Ascending aorta (tissue), 2 donors: ENCODE results near the gene ULK4. TPM values are rescaled to one million over a fixed set of nuclear protein-coding genes. Genes with fewer than 3 reads are reported as not detected.
"Not testable (repeated sequence)": the region's sequence is repeated elsewhere in the genome, so short reads cannot be mapped to it uniquely, and the experiment has no call there.

ENCODE experiments used
- DNase-seq, 2 donors: peaks; one replicate each; pipeline ENCODE4 v3.0.0-alpha.2; 2019; ENCODE audit warnings: low spot score in 2 of 2
- H3K27ac ChIP-seq, 2 donors: fragments of 200-600 bp; sonication (generic); one replicate each; pipeline ENCODE4 v1.5.1; 2016 to 2017; ENCODE audit warnings: mild to moderate bottlenecking in 1 of 2
- H3K27me3 ChIP-seq: fragments of 200-600 bp; sonication (generic); one replicate; pipeline ENCODE4 v1.5.1; 2017
- H3K36me3 ChIP-seq, 2 donors: fragments of 200-600 bp; sonication (generic); one replicate each; pipeline ENCODE4 v1.5.1; 2016
- H3K4me1 ChIP-seq, 2 donors: fragments of 200-600 bp; sonication (generic); one replicate each; pipeline ENCODE4 v1.5.1; 2016 to 2017; ENCODE audit warnings: mild to moderate bottlenecking in 1 of 2
- H3K4me3 ChIP-seq, 2 donors: fragments of 200-600 bp; sonication (generic); one replicate each; pipeline ENCODE4 v1.5.1; 2016 to 2017; ENCODE audit warnings: mild to moderate bottlenecking in 1 of 2
- H3K9me3 ChIP-seq, 2 donors: fragments of 200-600 bp; sonication (generic); one replicate each; pipeline ENCODE4 v1.5.1; 2016
- intact Hi-C: fragments of 100-400 bp; cut with DNase I; formaldehyde crosslinking; loops from one replicate; pipeline ENCODE4 v1.15.1; 2023
- total RNA-seq: library from RNA; depleted of rRNA; stranded (reverse); fragments of >200 nt; gene quantifications from one replicate; pipeline ENCODE4 v1.1.0, GENCODE V29; 2016
- TF ChIP-seq, protein P1 (sequence below), 3 experiments: fragments of 200-600 bp in 2 of 3; fragments of 450-650 bp in 1 of 3; sonication (generic) in 2 of 3; IDR thresholded peaks; one replicate each; pipeline ENCODE4 v1.5.1; 2016 to 2019; ENCODE audit warnings: antibody characterized with exemption in 3 of 3, mild to moderate bottlenecking in 1 of 3, moderate library complexity in 1 of 3

Gene ULK4
- total RNA-seq, 1 donor from 2014 or later: 4.2 TPM

DNA sequence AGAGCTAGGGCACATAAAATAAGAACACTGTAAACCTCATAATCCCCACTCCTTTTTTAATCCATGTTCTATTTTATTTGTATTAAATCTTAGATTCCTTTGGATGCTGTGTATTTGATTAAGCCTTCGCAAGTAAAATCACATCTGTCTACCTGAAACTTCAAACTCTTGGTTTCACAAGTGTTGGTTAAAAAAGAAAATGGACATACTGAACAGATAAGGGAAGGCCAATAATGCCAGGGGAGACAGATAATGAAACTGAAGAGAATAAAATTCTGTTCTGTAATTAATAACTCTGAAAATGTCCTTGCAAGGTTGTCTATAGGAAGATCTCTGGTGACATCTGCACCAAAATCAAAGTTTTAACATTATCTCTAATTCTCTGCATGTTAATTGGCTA lies 114.2 kb downstream of the ULK4 start:
- intact Hi-C loops: no loop called here
- Histone ChIP-seq H3K36me3 (no peaks in the 10 kb centered on the region), H3K27me3 (no peaks in the 10 kb centered on the region), H3K9me3 (no peaks in the 10 kb centered on the region), H3K4me3 (no peak overlapping the region), H3K4me1 (no peaks in the 10 kb centered on the region), H3K27ac (no peak overlapping the region)
- no peak for DNase-seq
- TF ChIP-seq, protein P1, sequence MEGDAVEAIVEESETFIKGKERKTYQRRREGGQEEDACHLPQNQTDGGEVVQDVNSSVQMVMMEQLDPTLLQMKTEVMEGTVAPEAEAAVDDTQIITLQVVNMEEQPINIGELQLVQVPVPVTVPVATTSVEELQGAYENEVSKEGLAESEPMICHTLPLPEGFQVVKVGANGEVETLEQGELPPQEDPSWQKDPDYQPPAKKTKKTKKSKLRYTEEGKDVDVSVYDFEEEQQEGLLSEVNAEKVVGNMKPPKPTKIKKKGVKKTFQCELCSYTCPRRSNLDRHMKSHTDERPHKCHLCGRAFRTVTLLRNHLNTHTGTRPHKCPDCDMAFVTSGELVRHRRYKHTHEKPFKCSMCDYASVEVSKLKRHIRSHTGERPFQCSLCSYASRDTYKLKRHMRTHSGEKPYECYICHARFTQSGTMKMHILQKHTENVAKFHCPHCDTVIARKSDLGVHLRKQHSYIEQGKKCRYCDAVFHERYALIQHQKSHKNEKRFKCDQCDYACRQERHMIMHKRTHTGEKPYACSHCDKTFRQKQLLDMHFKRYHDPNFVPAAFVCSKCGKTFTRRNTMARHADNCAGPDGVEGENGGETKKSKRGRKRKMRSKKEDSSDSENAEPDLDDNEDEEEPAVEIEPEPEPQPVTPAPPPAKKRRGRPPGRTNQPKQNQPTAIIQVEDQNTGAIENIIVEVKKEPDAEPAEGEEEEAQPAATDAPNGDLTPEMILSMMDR (IDR thresholded peaks at IDR 0.05): no peak

DNA sequence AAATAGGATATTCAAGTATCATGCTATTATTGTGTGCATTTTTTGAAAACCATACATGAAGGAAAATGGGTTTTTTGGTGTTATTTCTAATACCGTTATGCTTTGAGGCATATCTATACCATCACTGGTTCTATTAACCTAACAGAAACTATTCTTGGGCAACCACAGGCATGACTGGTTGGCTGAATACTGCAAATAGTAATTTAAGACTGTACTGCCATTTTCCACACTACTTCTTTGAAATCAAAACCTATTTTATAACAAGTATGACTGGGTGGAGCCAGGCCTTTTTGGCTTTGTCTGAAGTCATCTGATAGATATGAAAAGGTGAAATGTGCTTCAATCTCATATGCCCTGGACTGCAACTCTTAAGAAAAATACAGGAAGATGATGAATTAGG lies 115.1 kb downstream of the ULK4 start:
- Histone ChIP-seq H3K4me3 (no peak overlapping the region), H3K27ac (no peak overlapping the region), H3K36me3 (no peaks in the 10 kb centered on the region), H3K4me1 (no peaks in the 10 kb centered on the region), H3K9me3 (no peaks in the 10 kb centered on the region), H3K27me3 (no peaks in the 10 kb centered on the region)
- intact Hi-C loops: no loop called here
- TF ChIP-seq, protein P1 (IDR thresholded peaks at IDR 0.05): no peak
- DNase-seq: no peak

DNA sequence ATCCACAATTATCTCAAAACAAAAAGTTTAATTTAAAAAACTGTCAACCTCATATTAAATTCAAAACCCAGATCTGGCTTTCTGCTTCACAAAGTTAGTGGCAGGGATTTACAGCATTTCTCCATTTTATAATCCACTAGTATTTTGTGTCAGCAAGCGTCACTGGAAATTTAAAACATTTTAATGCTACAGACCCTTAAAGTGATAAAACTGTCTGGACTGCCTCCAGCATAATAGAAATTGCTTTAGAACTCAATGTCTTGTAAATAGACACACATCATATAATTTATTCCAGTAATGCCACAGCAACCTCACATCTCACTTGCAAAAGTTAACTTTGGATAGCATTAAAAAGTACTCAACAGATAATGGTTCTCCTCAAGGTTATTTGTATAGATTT lies 116.1 kb downstream of the ULK4 start:
- intact Hi-C loops: no loop called here
- H3K36me3 ChIP-seq: no peaks in the 10 kb centered on the region
- H3K27ac ChIP-seq: no peak overlapping the region
- TF ChIP-seq, protein P1 (IDR thresholded peaks at IDR 0.05): no peak
- H3K27me3 ChIP-seq: no peaks in the 10 kb centered on the region
- no peaks in the 10 kb centered on the region for H3K9me3 ChIP-seq
- H3K4me3 ChIP-seq: no peak overlapping the region
- DNase-seq: no peak
- no peaks in the 10 kb centered on the region for H3K4me1 ChIP-seq

DNA sequence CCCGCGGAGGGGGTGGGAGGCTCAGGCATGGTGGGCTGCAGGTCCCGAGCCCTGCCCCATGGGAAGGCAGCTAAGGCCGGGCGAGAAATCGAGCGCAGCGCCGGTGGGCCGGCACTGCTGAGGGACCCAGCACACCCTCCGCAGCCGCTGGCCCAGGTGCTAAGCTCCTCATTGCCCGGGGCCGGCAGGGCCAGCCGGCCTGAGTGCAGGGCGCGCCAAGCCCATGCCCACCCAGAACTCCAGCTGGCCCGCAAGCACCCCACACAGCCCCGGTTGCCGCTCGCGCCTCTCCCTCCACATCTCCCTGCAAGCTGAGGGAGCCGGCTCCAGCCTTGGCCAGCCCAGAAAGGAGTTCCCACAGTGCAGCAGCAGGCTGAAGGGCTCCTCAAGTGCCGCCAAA lies 117.6 kb downstream of the ULK4 start:
- intact Hi-C loops, H3K27ac ChIP-seq, H3K27me3 ChIP-seq, H3K36me3 ChIP-seq, H3K4me1 ChIP-seq, DNase-seq, H3K9me3 ChIP-seq, H3K4me3 ChIP-seq: not testable (repeated sequence)

DNA sequence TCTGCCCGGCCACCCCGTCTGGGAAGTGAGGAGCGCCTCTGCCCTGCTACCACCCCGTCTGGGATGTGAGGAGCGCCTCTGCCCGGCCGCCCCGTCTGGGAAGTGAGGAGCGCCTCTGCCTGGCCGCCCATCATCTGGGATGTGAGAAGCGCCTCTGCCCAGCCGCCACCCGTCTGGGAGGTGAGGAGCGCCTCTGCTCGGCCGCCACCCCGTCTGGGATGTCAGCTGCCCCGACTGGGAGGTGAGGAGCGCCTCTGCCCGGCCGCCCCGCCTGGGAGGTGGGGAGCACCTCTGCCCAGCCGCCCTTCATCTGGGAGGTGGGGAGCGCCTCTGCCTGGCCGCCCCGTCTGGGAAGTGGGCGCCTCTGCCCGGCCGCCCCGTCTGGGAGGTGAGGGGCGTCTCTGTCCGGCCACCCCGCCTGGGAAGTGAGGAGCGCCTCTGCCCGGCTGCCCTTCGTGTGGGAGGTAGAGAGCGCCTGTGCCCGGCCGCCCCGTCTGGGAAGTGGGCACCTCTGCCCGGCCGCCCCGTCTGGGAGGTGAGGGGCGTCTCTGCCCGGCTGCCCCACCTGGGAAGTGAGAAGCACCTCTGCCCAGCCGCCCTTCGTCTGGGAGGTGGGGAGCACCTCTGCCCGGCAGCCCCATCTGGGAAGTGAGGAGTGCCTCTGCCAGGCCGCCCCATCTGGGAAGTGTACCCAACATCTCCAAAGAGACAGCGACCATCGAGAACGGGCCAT lies 120.8 kb downstream of the ULK4 start:
- intact Hi-C loops, H3K4me1 ChIP-seq, H3K27ac ChIP-seq, H3K27me3 ChIP-seq, H3K9me3 ChIP-seq, DNase-seq, H3K4me3 ChIP-seq, H3K36me3 ChIP-seq: not testable (repeated sequence)

DNA sequence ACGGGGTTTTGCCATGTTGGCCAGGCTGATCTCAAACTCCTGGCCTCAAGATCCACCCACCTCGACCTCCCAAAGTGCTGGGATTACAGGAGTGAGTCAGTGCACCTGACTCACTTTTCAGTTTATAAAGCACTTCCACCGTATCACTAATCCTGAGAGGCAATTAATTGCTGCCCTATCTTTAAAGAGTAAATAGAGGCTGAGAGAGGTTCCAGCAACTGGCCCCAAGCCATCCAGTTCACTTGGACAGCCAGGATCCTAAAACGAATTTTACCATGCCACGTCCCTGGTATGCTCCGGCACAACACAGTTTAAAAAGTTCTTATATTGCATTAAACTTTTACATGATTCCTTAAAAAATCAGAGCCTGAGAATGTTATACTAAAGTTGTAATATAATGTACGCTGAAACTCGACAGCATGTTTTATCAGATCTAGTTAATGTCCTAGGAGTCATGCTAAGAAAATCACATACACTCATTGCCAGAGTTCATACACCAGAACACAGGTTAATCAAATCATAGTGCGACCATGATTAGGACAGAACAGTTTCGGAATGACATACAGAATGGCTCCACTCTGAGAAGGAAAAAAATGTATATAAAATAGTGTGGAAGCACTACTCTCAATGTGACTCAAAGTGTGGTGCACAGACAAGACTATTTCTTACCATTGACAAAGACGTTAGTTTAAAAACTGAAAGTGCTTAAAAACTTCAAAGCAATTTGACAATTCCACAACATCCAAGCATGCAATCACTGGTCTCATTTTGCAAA lies 125.4 kb downstream of the ULK4 start:
- Histone ChIP-seq H3K4me3 (no peak overlapping the region), H3K9me3 (no peaks in the 10 kb centered on the region), H3K36me3 (no peaks in the 10 kb centered on the region), H3K4me1 (no peaks in the 10 kb centered on the region), H3K27ac (no peak overlapping the region), H3K27me3 (no peaks in the 10 kb centered on the region)
- DNase-seq: no peak
- TF ChIP-seq, protein P1 (IDR thresholded peaks at IDR 0.05): no peak
- intact Hi-C loops: no loop called here
